HepG2 (cell line): Measurements from ENCODE around the gene ACADSB. TPM values are rescaled to one million over a fixed set of nuclear protein-coding genes. Genes with fewer than 3 reads are reported as not detected.

Source experiments
- ATAC-seq: fragments of 200-7000 bp; cut with Tn5 transposase; 3 replicates; pipeline ENCODE4 v1.9.1; 2020; ENCODE audit warnings: mild to moderate bottlenecking, moderate library complexity
- BruUV-seq: library from RNA; stranded (reverse); fragments of 400-500 nt; replicated peaks from 2 replicates; lab custom pipeline; 2021; lab: Mats Ljungman, UMichigan
- CTCF ChIA-PET: fragments of 300-600 bp; formaldehyde crosslinking; extraction: SDS; loops from one replicate; lab custom pipeline; 2021; ENCODE audit warnings: low total read pairs, inconsistent platforms, low intra/inter-chr PET ratio; lab: Yijun Ruan, JAX
- POLR2A ChIA-PET: fragments of 350-600 bp; sonication (Branson Sonifier 250); formaldehyde crosslinking; loops from one replicate; lab custom pipeline; 2020; ENCODE audit warnings: antibody characterized with exemption, inconsistent platforms; lab: Yijun Ruan, JAX
- DNase-seq: peaks from one replicate; pipeline ENCODE4 v3.0.0-alpha.2; 2015; ENCODE audit warnings: low spot score
- FAIRE-seq: peaks from 3 replicates; lab custom pipeline; 2011; peaks lifted over from hg19 to GRCh38; lab: Jason Lieb, UNC
- H2AFZ ChIP-seq: one replicate; pipeline ENCODE4 v1.6.1; 2011; ENCODE audit warnings: low read length, inconsistent platforms
- H3K27ac ChIP-seq: fragments of 300-600 bp; 3 replicates; pipeline ENCODE4 v1.8.0; 2011; ENCODE audit warnings: mixed run types, mild to moderate bottlenecking, mixed read lengths, low read length, inconsistent platforms; ENCODE audit not compliant: insufficient read depth; ENCODE audit errors: extremely low read length
- H3K27me3 ChIP-seq, 2 experiments: fragments of 200-600 bp in 1 of 2; 2 replicates in 1 of 2; 3 replicates in 1 of 2; pipeline versions ENCODE4 v1.6.0 to v1.8.0; 2011; ENCODE audit warnings: low read length in 2 of 2, mild to moderate bottlenecking in 2 of 2, moderate library complexity in 2 of 2, inconsistent platforms in 1 of 2; ENCODE audit not compliant: insufficient read depth in 2 of 2, control insufficient read depth in 1 of 2
- H3K36me3 ChIP-seq, 2 experiments: fragments of 200-600 bp in 1 of 2; replicated peaks in 1 of 2; 2 replicates in 1 of 2; 3 replicates in 1 of 2; pipeline versions ENCODE4 v1.5.1 to v1.8.0; 2011; ENCODE audit warnings: low read length in 2 of 2, inconsistent platforms in 1 of 2; ENCODE audit not compliant: insufficient read depth in 2 of 2, control insufficient read depth in 1 of 2
- H3K4me1 ChIP-seq: 2 replicates; pipeline ENCODE4 v1.5.1; 2012; ENCODE audit warnings: low read length, inconsistent platforms; ENCODE audit not compliant: insufficient read depth
- H3K4me2 ChIP-seq: 2 replicates; pipeline ENCODE4 v1.6.0; 2011; ENCODE audit warnings: low read depth, low read length, inconsistent platforms
- H3K4me3 ChIP-seq, 3 experiments: fragments of 200-600 bp in 1 of 3; sonication (generic), shearing (Covaris generic) in 1 of 3; replicated peaks in 1 of 3; 2 replicates each; pipeline ENCODE4 v1.5.1; 2011 to 2016; ENCODE audit warnings: low read length in 3 of 3, inconsistent platforms in 2 of 3, low read depth in 2 of 3, mild to moderate bottlenecking in 2 of 3, control low read depth in 1 of 3, mixed read lengths in 1 of 3; ENCODE audit not compliant: insufficient read depth in 1 of 3
- H3K79me2 ChIP-seq: one replicate; pipeline ENCODE4 v1.6.1; 2011; ENCODE audit warnings: low read length, inconsistent platforms; ENCODE audit not compliant: insufficient read depth
- H3K9ac ChIP-seq: 2 replicates; pipeline ENCODE4 v1.6.0; 2011; ENCODE audit warnings: mild to moderate bottlenecking, low read depth, low read length, inconsistent platforms; ENCODE audit not compliant: insufficient read depth
- H3K9me3 ChIP-seq: 2 replicates; pipeline ENCODE4 v1.5.1; 2012; ENCODE audit warnings: mild to moderate bottlenecking, low read length
- H4K20me1 ChIP-seq: 2 replicates; pipeline ENCODE4 v1.6.0; 2011; ENCODE audit warnings: inconsistent platforms, mild to moderate bottlenecking, low read length, moderate library complexity; ENCODE audit not compliant: insufficient read depth
- AHDC1 ChIP-seq: sonication (generic); formaldehyde crosslinking; IDR thresholded peaks from 2 replicates; pipeline ENCODE4 v1.5.1; 2020; ENCODE audit warnings: mild to moderate bottlenecking, missing genetic modification reagents, borderline replicate concordance
- ARNT ChIP-seq: fragments of 450-650 bp; IDR thresholded peaks from 2 replicates; pipeline ENCODE4 v1.6.1; 2017
- CEBPB ChIP-seq: IDR thresholded peaks from 2 replicates; pipeline ENCODE4 v1.6.1; 2011; ENCODE audit warnings: low read depth, low read length, improper control_type of control experiment, borderline replicate concordance
- CREM ChIP-seq, 2 experiments: sonication (generic) in 1 of 2; formaldehyde crosslinking in 1 of 2; IDR thresholded peaks; 2 replicates each; pipeline versions ENCODE4 v1.4.0 to v1.6.1; 2016 to 2020; ENCODE audit warnings: antibody characterized with exemption in 1 of 2, mild to moderate bottlenecking in 1 of 2, missing genetic modification reagents in 1 of 2
- EP300 ChIP-seq, 3 experiments: sonication (generic) in 1 of 3; formaldehyde crosslinking in 1 of 3; IDR thresholded peaks; 2 replicates each; pipeline versions ENCODE4 v1.5.1 to v1.6.1; 2011 to 2020; ENCODE audit warnings: low read depth in 2 of 3, low read length in 2 of 3, borderline replicate concordance in 1 of 3, improper control_type of control experiment in 1 of 3, mild to moderate bottlenecking in 1 of 3, missing genetic modification reagents in 1 of 3, moderate library complexity in 1 of 3
- FOXJ3 ChIP-seq: sonication (generic); formaldehyde crosslinking; IDR thresholded peaks from 2 replicates; pipeline ENCODE4 v1.4.0; 2020; ENCODE audit warnings: missing genetic modification reagents, mild to moderate bottlenecking, borderline replicate concordance
- GTF2F1 ChIP-seq: fragments of 150-350 bp; IDR thresholded peaks from 2 replicates; pipeline ENCODE4 v1.6.1; 2014; ENCODE audit warnings: low read length
- HDAC1 ChIP-seq: sonication (generic); formaldehyde crosslinking; IDR thresholded peaks from 2 replicates; pipeline ENCODE4 v1.5.1; 2020; ENCODE audit warnings: mild to moderate bottlenecking, missing genetic modification reagents
- HDAC6 ChIP-seq: fragments of 200-600 bp; sonication (generic); IDR thresholded peaks from 2 replicates; pipeline ENCODE4 v1.7.0; 2017; ENCODE audit warnings: mild to moderate bottlenecking, antibody characterized with exemption, low read length, low read depth
- HNF4G ChIP-seq, 2 experiments: sonication (generic) in 1 of 2; formaldehyde crosslinking in 1 of 2; IDR thresholded peaks; 2 replicates each; pipeline versions ENCODE4 v1.4.0 to v1.6.1; 2011 to 2020; ENCODE audit warnings: borderline replicate concordance in 2 of 2, low read depth in 2 of 2, mild to moderate bottlenecking in 2 of 2, low read length in 1 of 2, missing genetic modification reagents in 1 of 2, moderate library complexity in 1 of 2
- MEIS2 ChIP-seq: sonication (generic); formaldehyde crosslinking; IDR thresholded peaks from 2 replicates; pipeline ENCODE4 v1.9.0; 2021; ENCODE audit warnings: mild to moderate bottlenecking, missing genetic modification reagents
- NR2F2 ChIP-seq: IDR thresholded peaks from 2 replicates; pipeline ENCODE4 v1.6.1; 2012; ENCODE audit warnings: low read depth, inconsistent platforms, borderline replicate concordance
- PPARG ChIP-seq: conservative IDR thresholded peaks from 2 replicates; pipeline ENCODE4 v1.6.1; 2016; ENCODE audit warnings: missing biosample characterization, missing genetic modification reagents
- RARA ChIP-seq: IDR thresholded peaks from 2 replicates; pipeline ENCODE4 v1.6.1; 2016; ENCODE audit warnings: missing genetic modification reagents, missing compliant biosample characterization
- REL ChIP-seq: sonication (generic); formaldehyde crosslinking; conservative IDR thresholded peaks from 2 replicates; pipeline ENCODE4 v1.8.0; 2022; ENCODE audit warnings: mild to moderate bottlenecking, missing genetic modification reagents, moderate library complexity
- SPEN ChIP-seq: sonication (generic); formaldehyde crosslinking; IDR thresholded peaks from 2 replicates; pipeline ENCODE4 v1.5.1; 2020; ENCODE audit warnings: low read depth, mild to moderate bottlenecking, missing genetic modification reagents
- TARDBP ChIP-seq: sonication (generic); formaldehyde crosslinking; IDR thresholded peaks from 2 replicates; pipeline ENCODE4 v1.8.0; 2022; ENCODE audit warnings: mild to moderate bottlenecking, missing genetic modification reagents
- TBX2 ChIP-seq: sonication (generic); formaldehyde crosslinking; IDR thresholded peaks from 2 replicates; pipeline ENCODE4 v1.5.0; 2020; ENCODE audit warnings: missing genetic modification reagents, mild to moderate bottlenecking, borderline replicate concordance
- ZNF460 ChIP-seq: sonication (generic); formaldehyde crosslinking; IDR thresholded peaks from 2 replicates; pipeline ENCODE4 v1.5.1; 2020; ENCODE audit warnings: missing genetic modification reagents, mild to moderate bottlenecking, borderline replicate concordance
- ZNF720 ChIP-seq: sonication (generic); formaldehyde crosslinking; IDR thresholded peaks from 2 replicates; pipeline ENCODE4 v1.4.0; 2020; ENCODE audit warnings: missing genetic modification reagents
- in situ Hi-C: cut with HindIII; loops from 2 replicates; pipeline ENCODE4 v1.10.0; 2017; ENCODE audit warnings: low pct_unique_long_range_greater_than_20kb; ENCODE audit not compliant: extremely low pct_ligation_motif_present
- intact Hi-C: fragments of 100-400 bp; cut with micrococcal nuclease; formaldehyde crosslinking; loops from one replicate; pipeline ENCODE4 v1.10.0; 2022; ENCODE audit not compliant: unreplicated experiment
- polyA plus RNA-seq, 8 experiments: library from polyadenylated mRNA; depleted of rRNA in 3 of 8; stranded (reverse) in 7 of 8; unstranded in 1 of 8; fragments of >200 nt; fragmentation: Illumina TruSeq in 4 of 8; extraction: Trizol in 4 of 8; gene quantifications; 2 replicates each; pipeline versions ENCODE4 v1.2.1 to v1.2.3, GENCODE V29; 2011 to 2016; ENCODE audit warnings: low read depth in 4 of 8, missing spikeins in 1 of 8, mixed read lengths in 1 of 8; ENCODE audit not compliant: insufficient read depth in 1 of 8
- total RNA-seq, 5 experiments: library from RNA; depleted of rRNA; stranded (reverse); fragments of >200 nt; fragmentation: Illumina TruSeq; extraction: Trizol; gene quantifications; 2 replicates each; pipeline ENCODE4 v1.2.3, GENCODE V29; 2016; ENCODE audit warnings: low read depth in 1 of 5

The ACADSB gene
- total and polyA plus RNA-seq, 2 of the 13 experiments (the other 11 are each of a cell fraction or from before 2014, with no cell fraction given) = 80.0 to 87.6 TPM

GRCh38 chr10:123034332-123034731 is 25.5 kb downstream of the ACADSB start:
- FAIRE-seq (peak; percentile 74), ATAC-seq (peak; percentile 63), DNase-seq (peak; percentile 21)
- H4K20me1 ChIP-seq = no peaks in the 10 kb centered on the region
- ChIA-PET CTCF (no interaction called here), POLR2A (interaction anchor here (0.9 to 3.0 kb wide), 4 partner anchors 13 to 39 kb away, joined by 3 to 31 read pairs (median 4); partner anchors contain the start of genes ACADSB and IKZF5)
- H3K4me2 ChIP-seq = peak overlapping the region; percentile 24
- no peak overlapping the region for H2AFZ ChIP-seq
- H3K27me3 ChIP-seq = no peaks in the 10 kb centered on the region
- peaks cover 15% of the 10 kb centered on the region for H3K79me2 ChIP-seq
- H3K36me3 ChIP-seq = peaks cover 10 to 28% of the 10 kb centered on the region in 2 experiments
- BruUV-seq = no TSS peak
- H3K9me3 ChIP-seq = no peaks in the 10 kb centered on the region
- H3K4me3 ChIP-seq = no peak overlapping the region
- H3K9ac ChIP-seq = no peak overlapping the region
- peak overlapping the region; percentile 63 for H3K27ac ChIP-seq
- in situ Hi-C loops (no loop called here), intact Hi-C loops (loop anchor here (2.0 kb wide), 1 partner anchor 14 kb away; no protein-coding TSS in a partner anchor)
- peaks cover 9% of the 10 kb centered on the region for H3K4me1 ChIP-seq
- TF ChIP-seq REL (CRISPR knock-in tag) (no peak), RARA (CRISPR knock-in tag) (peak; percentile 46), HDAC6 (no peak), AHDC1 (peak; percentile 47; the same call in 1 of the 2 replicates), TBX2 (CRISPR knock-in tag) (peak; percentile 46; the same call in 1 of the 2 replicates), PPARG (CRISPR knock-in tag) (0 out of 2 replicates have a peak, but pooled peaks have one; percentile 12), ZNF460 (no peak), MEIS2 (CRISPR knock-in tag) (0 out of 2 replicates have a peak, but pooled peaks have one; percentile 24), GTF2F1 (no peak), ZNF720 (CRISPR knock-in tag) (no peak), EP300 (IDR thresholded peaks at IDR 0.05; ENCODE audit: low read depth in 2 of 2, low read length in 2 of 2) (peak in 1 of 2 experiments; percentile 79; a peak in 2 of 4 replicates), EP300 (CRISPR knock-in tag; IDR thresholded peaks at IDR 0.05; ENCODE audit: borderline replicate concordance) (no peak), NR2F2 (0 out of 2 replicates have a peak, but pooled peaks have one; percentile 15), SPEN (no peak), ARNT (no peak), CEBPB (peak; percentile 44; the same call in 1 of the 2 replicates), HNF4G (IDR thresholded peaks at IDR 0.05; ENCODE audit: borderline replicate concordance, low read depth, low read length) (peak; percentile 33; the same call in 1 of the 2 replicates), HNF4G (CRISPR knock-in tag; IDR thresholded peaks at IDR 0.05; ENCODE audit: borderline replicate concordance, low read depth) (no peak), CREM (IDR thresholded peaks at IDR 0.05) (peak; percentile 58; the same call in 1 of the 2 replicates), CREM (CRISPR knock-in tag; IDR thresholded peaks at IDR 0.05) (no peak), TARDBP (CRISPR knock-in tag) (no peak), FOXJ3 (CRISPR knock-in tag) (peak; percentile 48; the same call in 1 of the 2 replicates), HDAC1 (peak; percentile 40; the same call in 1 of the 2 replicates)
